D721Med (cell line): ENCODE results near the gene TWF2.

Experiments used
- DNase-seq: peaks from one replicate; pipeline ENCODE4 v3.0.0; 2011; ENCODE audit warnings: low spot score; ENCODE audit not compliant: insufficient read length
- FAIRE-seq: peaks from 2 replicates; lab custom pipeline; 2011; peaks lifted over from hg19 to GRCh38; lab: Jason Lieb, UNC
- TF ChIP-seq, protein P1 (sequence below): IDR thresholded peaks from 2 replicates; pipeline ENCODE4 v1.5.1; 2012; ENCODE audit warnings: mild to moderate bottlenecking, control low read depth; ENCODE audit not compliant: insufficient read depth; ENCODE audit errors: missing control alignments

Gene TWF2

DNA sequence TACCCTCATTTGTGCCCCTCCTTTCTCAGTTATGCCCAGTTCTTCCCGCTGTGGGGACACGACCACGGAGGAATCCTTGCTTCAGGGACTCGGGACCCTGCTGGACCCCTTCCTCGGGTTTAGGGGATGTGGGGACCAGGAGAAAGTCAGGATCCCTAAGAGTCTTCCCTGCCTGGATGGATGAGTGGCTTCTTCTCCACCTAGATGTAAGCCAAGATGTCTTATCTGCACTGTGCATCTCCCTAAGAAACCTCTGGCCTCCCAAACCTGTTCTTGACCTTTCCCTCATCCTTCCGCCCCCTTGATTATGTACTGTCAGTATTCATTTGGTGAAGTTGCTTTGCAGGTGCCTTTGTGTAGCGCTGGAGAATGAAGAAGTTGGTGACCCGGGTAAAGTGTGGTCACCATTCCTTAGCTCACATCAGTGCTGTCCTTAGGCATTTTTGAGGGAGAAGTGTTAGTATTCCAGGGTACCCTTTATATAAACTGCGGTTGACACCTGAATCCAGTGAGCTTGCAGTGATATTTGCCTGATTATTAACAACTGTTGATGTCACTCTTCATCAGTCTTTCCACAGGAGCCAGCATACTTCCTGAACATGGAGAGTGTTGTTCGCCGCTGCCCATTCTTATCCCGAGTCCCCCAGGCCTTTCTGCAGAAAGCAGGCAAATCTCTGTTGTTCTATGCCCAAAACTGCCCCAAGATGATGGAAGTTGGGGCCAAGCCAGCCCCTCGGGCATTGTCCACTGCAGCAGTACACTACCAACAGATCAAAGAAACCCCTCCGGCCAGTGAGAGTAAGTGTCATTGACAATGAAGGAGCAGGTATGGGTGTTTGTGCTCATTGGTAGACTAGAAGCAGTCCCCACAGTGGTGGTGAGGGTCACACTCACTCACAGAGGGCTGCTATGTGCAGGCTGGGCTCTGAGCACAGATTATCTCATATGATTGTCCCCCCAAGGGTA lies 40.0 kb downstream of the TWF2 start:
- no peak for DNase-seq
- no peak for FAIRE-seq
- TF ChIP-seq, protein P1, sequence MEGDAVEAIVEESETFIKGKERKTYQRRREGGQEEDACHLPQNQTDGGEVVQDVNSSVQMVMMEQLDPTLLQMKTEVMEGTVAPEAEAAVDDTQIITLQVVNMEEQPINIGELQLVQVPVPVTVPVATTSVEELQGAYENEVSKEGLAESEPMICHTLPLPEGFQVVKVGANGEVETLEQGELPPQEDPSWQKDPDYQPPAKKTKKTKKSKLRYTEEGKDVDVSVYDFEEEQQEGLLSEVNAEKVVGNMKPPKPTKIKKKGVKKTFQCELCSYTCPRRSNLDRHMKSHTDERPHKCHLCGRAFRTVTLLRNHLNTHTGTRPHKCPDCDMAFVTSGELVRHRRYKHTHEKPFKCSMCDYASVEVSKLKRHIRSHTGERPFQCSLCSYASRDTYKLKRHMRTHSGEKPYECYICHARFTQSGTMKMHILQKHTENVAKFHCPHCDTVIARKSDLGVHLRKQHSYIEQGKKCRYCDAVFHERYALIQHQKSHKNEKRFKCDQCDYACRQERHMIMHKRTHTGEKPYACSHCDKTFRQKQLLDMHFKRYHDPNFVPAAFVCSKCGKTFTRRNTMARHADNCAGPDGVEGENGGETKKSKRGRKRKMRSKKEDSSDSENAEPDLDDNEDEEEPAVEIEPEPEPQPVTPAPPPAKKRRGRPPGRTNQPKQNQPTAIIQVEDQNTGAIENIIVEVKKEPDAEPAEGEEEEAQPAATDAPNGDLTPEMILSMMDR, result no peak

DNA sequence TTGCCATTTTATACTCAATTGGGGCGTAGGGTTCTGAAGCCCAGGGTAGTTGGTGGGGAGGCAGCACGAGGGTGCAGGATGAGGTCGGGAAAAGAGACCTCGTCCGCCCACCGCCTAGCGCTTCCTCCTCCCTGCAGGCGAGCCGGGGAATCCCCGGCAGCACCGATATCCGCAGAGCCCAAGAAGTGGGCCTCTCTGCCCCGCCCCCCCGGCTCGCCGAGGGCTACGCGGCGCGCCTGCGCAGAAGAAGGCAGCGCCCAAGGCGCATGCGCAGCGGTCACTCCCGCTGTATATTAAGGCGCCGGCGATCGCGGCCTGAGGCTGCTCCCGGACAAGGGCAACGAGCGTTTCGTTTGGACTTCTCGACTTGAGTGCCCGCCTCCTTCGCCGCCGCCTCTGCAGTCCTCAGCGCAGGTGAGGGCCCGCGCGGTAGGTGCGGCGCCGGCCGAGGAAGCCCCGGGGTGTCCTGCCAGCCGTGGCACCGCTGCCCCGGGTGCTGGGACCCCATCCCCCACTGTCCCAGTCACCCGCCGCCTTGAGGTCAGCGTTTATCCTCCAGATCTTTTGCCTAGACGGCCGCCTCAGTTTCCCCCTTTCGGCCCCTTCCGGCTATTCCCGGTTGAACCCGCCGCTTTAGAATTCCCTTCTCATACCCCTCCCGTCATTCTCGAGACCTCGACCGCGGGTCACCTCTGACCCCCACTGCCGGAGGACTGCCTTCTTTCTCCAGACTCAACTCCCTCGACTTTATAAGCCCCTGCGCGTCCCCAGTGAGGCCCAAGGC lies 40.9 kb downstream of the TWF2 start, which contains the start of gene ALAS1:
Gene ALAS1, plus strand, starts transcription at position 319 of the 784 bp plus-strand sequence. CDS start 1,082 bp downstream, outside the sequence.
- DNase-seq, result peak; percentile 97
- FAIRE-seq, result no peak
- TF ChIP-seq, protein P1, result no peak

- DNase-seq, result no peak
- TF ChIP-seq, protein P1, result no peak
These were observed 41.5 kb downstream of the TWF2 start for GRCh38 chr3:52197499-52197841.

GRCh38 chr3:52196977-52197376 lies 42.0 kb downstream of the TWF2 start:
- DNase-seq (no peak), FAIRE-seq (no peak)
- TF ChIP-seq, protein P1, result no peak

More at GRCh38 chr3:52197499-52197841, 41.5 kb downstream of the TWF2 start:
- no peak for FAIRE-seq

GRCh38 chr3:52195823-52196331 lies 43.1 kb downstream of the TWF2 start:
- FAIRE-seq (no peak), DNase-seq (no peak)
- TF ChIP-seq, protein P1, result no peak

DNA sequence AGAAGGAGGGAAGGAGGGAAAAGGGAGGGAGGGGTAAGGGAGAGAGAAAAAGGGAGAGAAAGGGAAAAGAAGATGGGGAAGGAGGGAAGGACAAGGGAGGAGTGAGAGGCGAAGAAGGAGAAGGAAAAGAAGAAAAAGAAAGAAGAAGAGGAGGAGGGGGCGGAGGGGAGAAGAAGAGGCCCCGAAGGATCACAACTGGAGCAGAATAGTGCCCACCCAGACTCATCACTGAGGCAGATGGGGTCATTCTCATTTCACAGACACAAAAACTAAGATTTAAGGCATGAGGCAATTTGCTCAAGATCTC lies 43.7 kb downstream of the TWF2 start:
- FAIRE-seq (no peak), DNase-seq (no peak)
- TF ChIP-seq, protein P1, result no peak
